ENCODE results near the gene PTPRG.

DNA sequence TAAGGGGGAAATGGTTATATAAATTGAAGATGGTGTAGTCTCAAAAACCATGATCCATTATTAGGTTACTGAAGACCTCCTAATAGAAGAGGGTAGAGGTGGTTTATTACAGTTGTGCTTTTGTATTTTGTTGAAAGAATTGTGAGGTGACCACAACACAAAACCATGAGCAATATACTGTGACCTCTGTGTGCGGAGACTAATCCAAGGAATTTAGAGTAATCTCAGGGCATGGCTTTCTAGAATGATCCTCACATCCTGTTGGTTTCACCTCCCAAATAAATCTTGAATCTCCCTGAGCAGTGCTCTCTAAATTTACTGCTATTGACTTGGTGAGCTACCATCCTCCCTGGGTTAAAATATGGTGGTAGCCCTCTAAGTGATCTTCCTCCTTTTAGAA, 52.3 kb downstream of the PTPRG start:
- TF ChIP-seq POLR2A (IDR thresholded peaks at IDR 0.05), result no peak
- TF ChIP-seq, protein P1, sequence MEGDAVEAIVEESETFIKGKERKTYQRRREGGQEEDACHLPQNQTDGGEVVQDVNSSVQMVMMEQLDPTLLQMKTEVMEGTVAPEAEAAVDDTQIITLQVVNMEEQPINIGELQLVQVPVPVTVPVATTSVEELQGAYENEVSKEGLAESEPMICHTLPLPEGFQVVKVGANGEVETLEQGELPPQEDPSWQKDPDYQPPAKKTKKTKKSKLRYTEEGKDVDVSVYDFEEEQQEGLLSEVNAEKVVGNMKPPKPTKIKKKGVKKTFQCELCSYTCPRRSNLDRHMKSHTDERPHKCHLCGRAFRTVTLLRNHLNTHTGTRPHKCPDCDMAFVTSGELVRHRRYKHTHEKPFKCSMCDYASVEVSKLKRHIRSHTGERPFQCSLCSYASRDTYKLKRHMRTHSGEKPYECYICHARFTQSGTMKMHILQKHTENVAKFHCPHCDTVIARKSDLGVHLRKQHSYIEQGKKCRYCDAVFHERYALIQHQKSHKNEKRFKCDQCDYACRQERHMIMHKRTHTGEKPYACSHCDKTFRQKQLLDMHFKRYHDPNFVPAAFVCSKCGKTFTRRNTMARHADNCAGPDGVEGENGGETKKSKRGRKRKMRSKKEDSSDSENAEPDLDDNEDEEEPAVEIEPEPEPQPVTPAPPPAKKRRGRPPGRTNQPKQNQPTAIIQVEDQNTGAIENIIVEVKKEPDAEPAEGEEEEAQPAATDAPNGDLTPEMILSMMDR (IDR thresholded peaks at IDR 0.05 in 4 of 5, conservative IDR thresholded peaks at IDR 0.05 in 1 of 5), result no peak
